SK-N-MC (cell line): ENCODE results near the gene LAMC3.

Source experiments
- DNase-seq: peaks from one replicate; pipeline ENCODE4 v3.0.0-alpha.2; 2011; ENCODE audit warnings: low read depth, low spot score
- H3K27ac ChIP-seq: fragments of 200-600 bp; sonication (generic); 2 replicates; pipeline ENCODE4 v1.5.1; 2016; ENCODE audit warnings: mixed run types
- H3K36me3 ChIP-seq: fragments of 200-600 bp; sonication (generic); 2 replicates; pipeline ENCODE4 v1.6.1; 2017; ENCODE audit warnings: antibody characterized with exemption, low read length, mixed read lengths; ENCODE audit not compliant: insufficient read depth
- H3K4me3 ChIP-seq: fragments of 200-600 bp; sonication (generic); 2 replicates; pipeline ENCODE4 v1.5.1; 2016
- H3K9ac ChIP-seq: fragments of 200-600 bp; sonication (generic); 2 replicates; pipeline ENCODE4 v1.8.0; 2017; ENCODE audit warnings: mixed run types, mixed read lengths; ENCODE audit not compliant: insufficient read length
- H3K9me3 ChIP-seq: fragments of 200-600 bp; sonication (generic); 2 replicates; pipeline ENCODE4 v1.6.1; 2017; ENCODE audit warnings: low read depth, mild to moderate bottlenecking, antibody characterized with exemption, low read length, moderate library complexity, mixed read lengths
- EZH2 ChIP-seq: fragments of 200-600 bp; sonication (generic); IDR thresholded peaks from one replicate; pipeline ENCODE4 v1.6.1; 2017; ENCODE audit warnings: antibody characterized with exemption
- FOXP2 ChIP-seq: optimal IDR thresholded peaks from 2 replicates; pipeline ENCODE3; 2011; ENCODE audit warnings: mild to moderate bottlenecking, moderate library complexity; ENCODE audit not compliant: insufficient read depth; ENCODE audit errors: extremely low read length, control extremely low read depth
- POLR2AphosphoS5 ChIP-seq: IDR thresholded peaks from 2 replicates; pipeline ENCODE4 v1.6.1; 2012; ENCODE audit warnings: mild to moderate bottlenecking, low read depth, low read length, borderline replicate concordance

The LAMC3 gene

GRCh38 chr9:130965680-130966079 lies 43.3 kb upstream of the LAMC3 start:
- no peak for TF ChIP-seq POLR2AphosphoS5
- Histone ChIP-seq H3K27ac (no peak overlapping the region), H3K9ac (no peak overlapping the region), H3K36me3 (no peaks in the 10 kb centered on the region), H3K9me3 (no peaks in the 10 kb centered on the region), H3K4me3 (no peak overlapping the region)
- no peak for DNase-seq

DNA sequence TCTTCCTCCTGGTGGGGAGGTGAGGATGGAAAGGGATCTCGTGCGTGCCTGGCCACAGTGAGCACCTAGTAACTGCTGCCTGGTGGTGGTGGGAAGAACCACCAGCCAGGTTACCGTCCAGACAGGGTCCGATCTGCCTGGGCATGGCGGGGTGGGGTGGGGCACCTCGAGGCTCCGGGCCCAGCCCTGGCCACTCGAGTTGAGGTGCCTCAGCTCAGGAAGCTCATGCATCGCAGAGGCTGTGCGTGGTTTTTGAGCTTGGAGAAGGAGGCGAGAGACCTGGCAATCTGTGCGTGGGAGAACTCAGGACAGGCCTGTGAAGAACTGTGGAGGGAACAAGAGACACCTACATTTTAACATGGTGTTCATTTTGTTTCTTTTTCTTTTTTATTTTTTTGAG lies 38.9 kb upstream of the LAMC3 start:
- TF ChIP-seq FOXP2 (no peak), POLR2AphosphoS5 (no peak), EZH2 (no peak)
- no peaks in the 10 kb centered on the region for H3K36me3 ChIP-seq
- H3K9ac ChIP-seq, result no peak overlapping the region
- no peaks in the 10 kb centered on the region for H3K9me3 ChIP-seq
- no peak overlapping the region for H3K4me3 ChIP-seq
- H3K27ac ChIP-seq, result no peak overlapping the region
- no peak for DNase-seq

DNA sequence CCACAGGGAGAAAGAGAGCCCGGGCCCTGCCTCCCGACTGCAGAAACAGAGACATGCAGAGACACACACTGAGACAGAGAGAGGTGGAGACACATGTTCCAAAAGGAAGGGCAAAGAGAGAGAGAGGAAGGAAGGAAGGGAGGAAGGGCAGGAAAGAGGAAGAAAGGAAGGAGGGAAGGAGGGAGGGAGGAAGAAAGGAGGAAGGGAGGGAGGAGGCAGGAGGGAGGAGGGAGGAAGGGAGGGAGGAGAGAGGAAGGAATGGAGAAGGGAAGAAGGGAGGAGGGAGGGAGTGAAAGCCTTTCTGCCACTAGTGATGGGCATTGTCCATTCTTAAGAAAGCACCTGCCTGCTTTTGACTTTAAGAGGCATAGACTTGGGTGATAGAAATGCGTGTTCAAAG lies 38.1 kb upstream of the LAMC3 start:
- Histone ChIP-seq H3K4me3 (no peak overlapping the region), H3K9ac (no peak overlapping the region), H3K9me3 (no peaks in the 10 kb centered on the region), H3K27ac (no peak overlapping the region), H3K36me3 (no peaks in the 10 kb centered on the region)
- no peak for DNase-seq
- no peak for TF ChIP-seq FOXP2
- TF ChIP-seq POLR2AphosphoS5, result no peak
- TF ChIP-seq EZH2, result no peak

- no peak overlapping the region for H3K27ac ChIP-seq
- no peak overlapping the region for H3K9ac ChIP-seq
- no peaks in the 10 kb centered on the region for H3K9me3 ChIP-seq
- H3K4me3 ChIP-seq, result no peak overlapping the region
- TF ChIP-seq EZH2 (no peak), FOXP2 (no peak), POLR2AphosphoS5 (no peak)
- no peak for DNase-seq
- H3K36me3 ChIP-seq, result no peaks in the 10 kb centered on the region
Measured at GRCh38 chr9:130971294-130971849, 37.6 kb upstream of the LAMC3 start.

DNA sequence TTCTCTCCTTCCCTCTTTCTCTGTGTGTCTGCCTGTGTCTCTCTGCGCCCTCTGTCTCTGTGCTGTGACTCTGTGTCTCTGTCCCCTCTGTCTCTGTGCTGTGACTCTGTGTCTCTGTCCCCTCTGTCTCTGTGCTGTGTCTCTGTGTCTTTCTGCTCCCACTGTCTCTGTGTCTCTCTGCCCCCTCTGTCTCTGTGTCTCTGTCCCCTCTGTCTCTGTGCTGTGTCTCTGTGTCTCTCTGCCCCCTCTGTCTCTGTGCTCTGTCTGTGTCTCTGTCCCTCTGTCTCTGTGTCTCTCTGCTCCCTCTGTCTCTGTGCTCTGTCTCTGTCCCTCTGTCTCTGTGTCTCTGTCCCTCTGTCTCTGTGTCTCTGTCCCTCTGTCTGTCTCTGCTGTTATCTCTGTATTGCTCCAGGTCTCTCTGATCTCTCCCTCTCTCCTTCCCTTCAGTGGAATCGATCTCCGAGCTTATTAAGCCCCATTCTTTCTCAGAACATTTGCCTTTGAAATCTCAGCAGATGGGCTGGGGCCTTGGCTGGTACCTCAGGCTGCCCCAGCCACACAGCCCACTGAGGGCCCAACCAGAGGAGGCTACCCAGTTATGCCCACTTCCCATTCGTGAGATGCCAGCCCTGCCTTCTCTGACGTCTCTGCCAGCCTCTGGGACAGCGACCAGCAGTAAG lies 36.6 kb upstream of the LAMC3 start:
- Histone ChIP-seq H3K9ac (no peak overlapping the region), H3K9me3 (no peaks in the 10 kb centered on the region), H3K27ac (no peak overlapping the region), H3K36me3 (no peaks in the 10 kb centered on the region), H3K4me3 (no peak overlapping the region)
- TF ChIP-seq EZH2 (no peak), POLR2AphosphoS5 (no peak), FOXP2 (no peak)
- DNase-seq, result no peak

- Histone ChIP-seq H3K27ac (no peak overlapping the region), H3K4me3 (no peak overlapping the region), H3K36me3 (no peaks in the 10 kb centered on the region), H3K9me3 (no peaks in the 10 kb centered on the region), H3K9ac (no peak overlapping the region)
- no peak for TF ChIP-seq POLR2AphosphoS5
- no peak for TF ChIP-seq EZH2
- DNase-seq, result no peak
Measured at GRCh38 chr9:130972957-130973685, 35.9 kb upstream of the LAMC3 start.

GRCh38 chr9:130973686-130974281 lies 35.2 kb upstream of the LAMC3 start:
- no peak for TF ChIP-seq POLR2AphosphoS5
- TF ChIP-seq FOXP2, result no peak
- no peak for TF ChIP-seq EZH2
- no peak for DNase-seq

DNA sequence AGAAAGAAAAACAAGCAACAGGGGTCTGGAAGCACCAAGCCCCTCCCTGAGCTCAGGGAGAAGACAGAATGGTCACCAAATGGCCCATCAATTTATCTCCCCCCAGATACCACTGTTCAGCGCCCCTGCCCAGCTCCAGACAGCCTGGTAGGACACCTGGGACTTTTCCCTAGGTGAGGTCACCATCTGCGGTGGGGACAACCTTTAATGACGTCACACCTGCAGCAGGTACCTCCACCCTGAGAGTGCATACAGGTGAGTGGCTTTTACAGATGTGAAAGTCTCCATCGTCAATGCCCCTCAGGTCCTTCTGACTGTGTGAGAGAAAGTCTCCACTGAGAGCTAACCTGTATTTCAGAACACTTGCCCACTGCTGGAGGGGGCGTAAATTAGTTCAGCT lies 34.3 kb upstream of the LAMC3 start:
- no peak overlapping the region for H3K9ac ChIP-seq
- no peaks in the 10 kb centered on the region for H3K36me3 ChIP-seq
- H3K9me3 ChIP-seq, result no peaks in the 10 kb centered on the region
- H3K4me3 ChIP-seq, result no peak overlapping the region
- H3K27ac ChIP-seq, result no peak overlapping the region
- DNase-seq, result no peak
- TF ChIP-seq FOXP2, result no peak
- TF ChIP-seq EZH2, result no peak
- TF ChIP-seq POLR2AphosphoS5, result no peak

More at GRCh38 chr9:130973686-130974281, 35.2 kb upstream of the LAMC3 start:
- Histone ChIP-seq H3K27ac (no peak overlapping the region), H3K9me3 (no peaks in the 10 kb centered on the region), H3K36me3 (no peaks in the 10 kb centered on the region), H3K9ac (no peak overlapping the region), H3K4me3 (no peak overlapping the region)
